ENCODE results near the gene HOXB4. TPM values are rescaled to one million over a fixed set of nuclear protein-coding genes. Genes with fewer than 3 reads are reported as not detected.

HOXB4 gene
- total and polyA plus RNA-seq, 10 of the 15 experiments (the other 5 are each of a cell fraction or from before 2014, with no cell fraction given): 0.35 to 5.8 (median 3.0) TPM

- TF ChIP-seq ELK1 (IDR thresholded peaks at IDR 0.05; ENCODE audit: low read depth, low read length) (no peak), ZZZ3 (IDR thresholded peaks at IDR 0.05; ENCODE audit: control insufficient read depth, insufficient read length, low read depth) (no peak)
These were observed 19.9 kb downstream of the HOXB4 start (continued) for GRCh38 chr17:48558057-48558830.

GRCh38 chr17:48556576-48557401 lies 21.4 kb downstream of the HOXB4 start:
- ChIA-PET RAD21 (ENCODE audit: unreplicated experiment) (interaction anchor here (0.9 to 1.4 kb wide), 2 partner anchors 27 to 223 kb away, joined by 3 read pairs; no protein-coding TSS in a partner anchor), SMC1A (ENCODE audit: uncharacterized antibody, unreplicated experiment) (interaction anchor here (1.3 kb wide), 1 partner anchor 65 kb away, joined by 3 read pairs; no protein-coding TSS in a partner anchor), CTCF (interaction anchor here (1.6 kb wide), 1 partner anchor 27 kb away, joined by 4 read pairs; no protein-coding TSS in a partner anchor), POLR2A (interaction anchor here (0.7 to 1.7 kb wide), 3 partner anchors 8 to 12 kb away, joined by 3 to 5 read pairs (median 3); no protein-coding TSS in a partner anchor)
- H3K9ac ChIP-seq (ENCODE audit: control insufficient read depth, insufficient read depth, low read length): no peak overlapping the region
- no peak for FAIRE-seq
- no peak for DNase-seq (ENCODE audit: low read depth, low spot score)
- no peaks in the 10 kb centered on the region for H4K20me1 ChIP-seq (ENCODE audit: control insufficient read depth, insufficient read depth)
- intact Hi-C loops (cut with micrococcal nuclease; ENCODE audit: unreplicated experiment): no loop called here
- WGBS (ENCODE audit: insufficient coverage, insufficient replicate concordance, low lambda C conversion rate, missing lambda C conversion rate): 63% methylated on average over 7 of the region's 7 CpGs
- BruUV-seq (replicated peaks): no TSS peak
- H3K9me3 ChIP-seq (replicated peaks; ENCODE audit: control insufficient read depth, insufficient read depth, low read length): no peaks in the 10 kb centered on the region
- no peaks in the 10 kb centered on the region for H3K4me1 ChIP-seq (ENCODE audit: control insufficient read depth, insufficient read depth, low read length)
- H3K4me2 ChIP-seq (ENCODE audit: control insufficient read depth, insufficient read depth): no peak overlapping the region
- no peak overlapping the region for H2AFZ ChIP-seq (ENCODE audit: control insufficient read depth, low read depth, low read length)
- H3K36me3 ChIP-seq (ENCODE audit: control insufficient read depth in 2 of 2, insufficient read depth in 2 of 2, low read length in 1 of 2): no peaks in the 10 kb centered on the region; a peak in 1 of 4 replicates
- ATAC-seq: no peak
- no peaks in the 10 kb centered on the region for H3K79me2 ChIP-seq (ENCODE audit: control insufficient read depth, insufficient read depth, low read length)
- H3K27ac ChIP-seq (ENCODE audit: control insufficient read depth, insufficient read depth): no peak overlapping the region
- in situ Hi-C loops (cut with MboI): no loop called here
- no peaks in the 10 kb centered on the region for H3K27me3 ChIP-seq (replicated peaks in 1 of 2; ENCODE audit: control insufficient read depth in 2 of 2, insufficient read depth in 2 of 2, low read length in 1 of 2)
- H3K4me3 ChIP-seq: no peak overlapping the region
- TF ChIP-seq ZBTB40 (IDR thresholded peaks at IDR 0.05; ENCODE audit: borderline replicate concordance): no peak
- TF ChIP-seq SMC3 (IDR thresholded peaks at IDR 0.05; ENCODE audit: borderline replicate concordance, low read length): no peak
- TF ChIP-seq ZSCAN29 (IDR thresholded peaks at IDR 0.05): no peak
- no peak for TF ChIP-seq SUZ12 (IDR thresholded peaks at IDR 0.05; ENCODE audit: unreplicated experiment)
- no peak for TF ChIP-seq NFYA (IDR thresholded peaks at IDR 0.05; ENCODE audit: borderline replicate concordance, low read depth, low read length)
- TF ChIP-seq FOXK2 (IDR thresholded peaks at IDR 0.05): no peak
- no peak for TF ChIP-seq ZNF207 (IDR thresholded peaks at IDR 0.05; ENCODE audit: borderline replicate concordance)
- TF ChIP-seq, protein P1, sequence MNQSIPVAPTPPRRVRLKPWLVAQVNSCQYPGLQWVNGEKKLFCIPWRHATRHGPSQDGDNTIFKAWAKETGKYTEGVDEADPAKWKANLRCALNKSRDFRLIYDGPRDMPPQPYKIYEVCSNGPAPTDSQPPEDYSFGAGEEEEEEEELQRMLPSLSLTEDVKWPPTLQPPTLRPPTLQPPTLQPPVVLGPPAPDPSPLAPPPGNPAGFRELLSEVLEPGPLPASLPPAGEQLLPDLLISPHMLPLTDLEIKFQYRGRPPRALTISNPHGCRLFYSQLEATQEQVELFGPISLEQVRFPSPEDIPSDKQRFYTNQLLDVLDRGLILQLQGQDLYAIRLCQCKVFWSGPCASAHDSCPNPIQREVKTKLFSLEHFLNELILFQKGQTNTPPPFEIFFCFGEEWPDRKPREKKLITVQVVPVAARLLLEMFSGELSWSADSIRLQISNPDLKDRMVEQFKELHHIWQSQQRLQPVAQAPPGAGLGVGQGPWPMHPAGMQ (IDR thresholded peaks at IDR 0.05; ENCODE audit: borderline replicate concordance): no peak

Measured in GM12878 (cell line).